GM19035 (cell line): Measurements from ENCODE around the gene CDH26.

ENCODE experiments used
- ATAC-seq: cut with Tn5 transposase; IDR thresholded peaks from one replicate; pipeline ENCODE4 v1.9.1; 2021; ENCODE audit not compliant: unreplicated experiment

Gene CDH26

DNA sequence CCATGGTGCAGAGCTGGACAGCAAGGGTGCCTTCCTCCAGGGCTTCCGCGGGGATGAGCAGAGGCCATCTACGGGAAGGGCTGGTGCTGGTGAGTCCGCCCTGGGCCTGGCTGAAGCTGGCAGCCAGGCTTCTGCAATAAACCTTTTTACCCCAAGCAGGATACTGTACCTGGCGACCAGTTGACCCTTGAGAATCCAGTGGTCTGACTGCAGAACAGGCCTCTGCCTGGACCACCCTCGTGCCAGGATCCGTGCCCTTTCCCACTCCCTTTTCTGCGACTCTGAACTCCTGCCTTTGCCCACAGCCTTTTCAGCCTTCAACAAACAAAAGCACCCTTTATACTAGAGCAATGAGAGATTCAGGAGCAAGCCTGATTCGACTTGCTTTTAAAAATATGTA lies 18.9 kb downstream of the CDH26 start:
- ATAC-seq, result no peak

DNA sequence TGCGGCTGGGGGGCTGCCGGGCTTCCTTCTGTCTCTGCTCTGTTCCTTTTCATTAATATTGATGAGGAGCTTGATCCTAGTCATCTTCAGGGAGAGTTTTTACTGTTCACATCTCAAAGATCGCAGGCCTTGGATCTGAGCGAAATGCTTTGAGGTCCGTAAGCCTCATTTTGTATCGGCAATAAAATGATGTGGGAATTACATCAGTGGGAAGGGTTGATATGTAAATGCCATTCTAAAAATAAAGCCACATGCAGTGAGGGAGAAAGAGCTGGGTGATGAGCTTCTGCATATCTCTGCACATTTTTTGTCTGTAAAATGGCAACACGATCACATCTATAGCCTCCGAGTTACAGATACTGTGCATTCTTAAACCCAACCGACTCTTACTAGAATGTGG lies 24.9 kb downstream of the CDH26 start:
- no peak for ATAC-seq

DNA sequence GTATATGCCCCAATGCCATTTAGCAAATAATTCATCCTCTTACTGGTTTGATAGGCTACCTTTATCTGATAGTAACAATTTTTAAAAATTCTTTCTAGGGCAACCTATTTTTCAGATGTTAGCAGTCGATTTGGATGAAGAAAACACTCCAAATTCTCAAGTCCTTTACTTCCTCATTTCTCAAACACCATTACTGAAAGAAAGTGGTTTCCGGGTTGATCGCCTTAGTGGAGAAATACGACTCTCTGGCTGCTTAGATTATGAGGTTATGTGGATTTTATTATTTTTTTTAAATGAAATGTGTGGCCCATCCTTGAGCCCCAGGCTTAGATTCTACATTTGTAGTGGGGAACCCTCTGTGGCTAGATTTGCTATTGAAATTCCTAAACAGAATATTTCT lies 26.3 kb downstream of the CDH26 start:
- no peak for ATAC-seq

DNA sequence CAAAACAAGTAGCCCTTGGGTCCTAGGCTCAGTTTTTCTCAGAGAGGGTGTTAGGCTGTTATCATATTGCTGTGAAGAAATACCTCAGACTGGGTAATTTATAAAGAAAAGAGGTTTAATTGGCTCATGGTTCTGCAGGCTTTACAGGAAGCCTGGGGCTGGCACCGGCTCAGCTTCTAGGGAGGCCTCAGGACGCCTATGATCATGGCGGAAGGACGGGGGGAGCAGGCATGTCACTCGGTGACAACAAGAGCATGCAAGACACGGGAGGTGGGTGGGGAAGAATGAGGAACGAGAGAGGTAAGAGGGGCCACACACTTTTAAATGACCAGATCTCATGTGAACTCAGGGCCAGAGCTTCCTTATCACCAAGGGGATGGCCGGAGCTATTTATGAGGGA lies 26.9 kb downstream of the CDH26 start:
- ATAC-seq, result no peak

DNA sequence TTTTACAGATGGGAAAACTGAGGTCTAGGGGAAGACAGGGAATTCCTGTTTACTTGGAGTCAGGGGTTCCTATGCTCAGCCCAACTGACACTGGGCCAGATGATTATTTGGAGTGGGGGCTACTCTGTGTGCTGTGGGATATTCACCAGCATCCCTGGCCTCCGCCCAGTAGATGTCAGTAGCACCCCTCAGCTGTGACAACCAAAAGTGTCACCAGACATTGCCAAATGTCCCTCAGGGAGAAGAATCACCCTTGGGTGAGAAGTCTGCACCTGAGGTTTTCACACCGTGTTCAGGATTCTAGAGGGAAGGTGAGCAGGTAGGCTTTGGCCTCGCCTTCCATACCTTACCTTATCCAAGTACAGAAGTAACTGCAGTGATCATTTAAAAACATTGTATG lies 27.6 kb downstream of the CDH26 start:
- ATAC-seq, result no peak

GRCh38 chr20:59987135-59987534 lies 28.9 kb downstream of the CDH26 start:
- ATAC-seq, result no peak

- ATAC-seq, result no peak
Measured at GRCh38 chr20:59988141-59988540, 29.9 kb downstream of the CDH26 start.

DNA sequence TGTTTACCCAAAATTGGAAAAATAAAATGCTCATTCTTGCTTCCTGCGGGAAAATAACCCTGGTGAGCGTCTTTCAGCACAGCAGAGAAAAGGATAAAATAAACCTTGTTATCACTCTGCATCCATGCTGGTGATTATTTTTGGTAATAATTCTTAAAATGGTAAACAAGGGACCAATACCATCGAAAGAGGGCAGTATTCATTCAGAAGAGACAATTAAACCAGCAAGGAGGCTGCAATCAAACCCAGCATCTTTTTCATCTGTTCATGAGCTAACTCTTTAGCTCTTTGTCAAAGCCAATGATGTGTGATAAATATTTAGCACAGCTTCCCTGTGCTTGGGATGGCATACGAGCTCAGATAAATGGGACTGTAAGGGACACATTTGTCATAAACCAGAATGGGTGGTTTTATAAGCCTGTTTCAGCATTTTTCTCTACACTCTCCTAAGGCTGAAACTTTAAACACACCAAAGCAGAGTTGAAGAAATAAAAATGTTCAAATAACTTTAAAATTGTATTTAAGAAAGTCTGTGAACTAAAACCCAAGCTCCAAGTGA lies 34.4 kb downstream of the CDH26 start:
- ATAC-seq, result no peak

DNA sequence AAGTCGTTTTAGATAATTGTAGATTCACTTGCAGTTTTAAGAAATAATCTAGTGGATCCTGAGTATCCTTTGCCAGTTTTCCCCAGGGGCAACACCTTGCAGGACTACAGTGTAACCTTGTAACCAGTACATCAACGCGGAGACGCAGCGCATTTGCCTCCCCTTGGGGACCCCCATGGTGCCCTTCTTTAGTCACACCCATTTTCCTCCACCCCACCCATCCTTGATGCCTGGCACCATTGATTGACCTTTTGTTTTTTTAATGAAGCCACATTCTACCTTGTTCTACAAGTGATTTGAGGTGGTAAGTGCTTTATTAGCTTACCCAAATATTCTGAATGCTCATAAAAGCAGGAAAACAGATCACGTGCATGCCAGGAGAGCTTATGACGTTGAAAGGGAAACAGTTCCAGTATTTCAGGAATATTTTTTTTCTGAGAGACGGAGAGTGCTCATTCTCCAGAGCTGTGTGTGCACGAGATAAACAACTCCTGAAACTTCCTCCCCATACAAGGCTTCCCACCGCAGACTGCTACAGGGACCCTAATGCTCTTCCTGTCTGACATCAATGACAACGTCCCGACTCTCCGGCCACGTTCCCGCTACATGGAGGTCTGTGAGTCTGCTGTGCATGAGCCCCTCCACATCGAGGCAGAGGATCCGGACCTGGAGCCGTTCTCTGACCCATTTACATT lies 35.7 kb downstream of the CDH26 start:
- ATAC-seq, result no peak

DNA sequence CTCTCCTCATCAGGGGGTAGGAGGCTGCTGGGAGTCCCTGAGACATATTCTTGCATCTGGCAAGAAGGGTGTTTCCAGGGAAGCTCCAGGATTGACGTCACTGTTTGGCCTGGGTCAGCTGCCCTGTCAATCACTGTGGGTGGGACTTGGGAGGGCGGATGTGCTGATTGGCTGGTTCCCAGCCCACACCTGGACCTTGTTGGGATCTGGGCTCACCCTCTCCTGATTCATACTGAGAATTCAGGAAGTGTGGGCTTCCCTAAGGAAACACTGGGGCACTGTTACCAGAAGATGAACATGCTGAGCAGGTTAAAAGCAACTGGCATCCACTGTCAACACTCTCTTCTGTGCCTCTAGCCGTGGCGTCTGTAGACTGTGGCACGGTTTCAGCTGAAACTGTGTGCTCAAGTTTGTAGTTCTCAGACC lies 36.5 kb downstream of the CDH26 start:
- no peak for ATAC-seq

DNA sequence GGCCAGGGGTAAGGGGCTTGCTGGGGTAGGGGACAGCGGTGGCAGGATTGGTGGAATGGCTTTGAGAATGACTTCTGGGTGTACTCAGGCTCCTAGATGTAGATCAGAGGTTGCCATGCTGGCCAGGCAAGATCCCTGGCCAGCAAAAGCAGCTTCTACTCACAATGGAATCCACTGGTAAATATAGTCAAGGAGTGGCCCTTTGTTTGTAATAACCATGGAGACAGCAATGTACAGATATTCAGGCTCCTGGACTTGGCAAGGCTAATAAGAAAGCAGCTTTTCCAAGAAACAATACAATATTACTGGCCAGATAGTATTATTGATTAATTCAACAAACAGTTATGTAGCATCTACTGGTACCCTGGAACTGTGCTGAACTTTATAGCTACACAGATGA lies 37.9 kb downstream of the CDH26 start:
- no peak for ATAC-seq

DNA sequence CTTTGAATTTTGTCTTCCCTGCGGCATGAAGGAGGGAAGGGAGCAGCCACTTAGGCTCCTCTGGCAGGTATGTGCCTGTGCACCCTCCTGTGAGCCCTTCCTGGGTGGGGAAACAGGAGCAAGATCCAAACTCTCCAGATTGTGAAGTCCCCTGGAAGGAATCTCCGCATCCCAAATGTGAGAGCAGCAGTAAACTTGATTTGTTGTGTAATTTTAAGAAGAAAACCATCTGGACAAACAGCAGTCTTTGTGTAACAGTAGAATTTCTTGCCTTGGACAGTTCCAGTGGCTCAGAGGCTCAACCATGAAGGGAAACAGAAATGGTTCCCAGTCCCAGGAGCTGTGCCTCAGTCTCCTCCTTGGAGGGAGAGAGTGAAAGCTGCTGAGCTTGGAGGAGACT lies 39.7 kb downstream of the CDH26 start:
- ATAC-seq, result no peak

GRCh38 chr20:59999502-59999901 lies 41.3 kb downstream of the CDH26 start:
- no peak for ATAC-seq

DNA sequence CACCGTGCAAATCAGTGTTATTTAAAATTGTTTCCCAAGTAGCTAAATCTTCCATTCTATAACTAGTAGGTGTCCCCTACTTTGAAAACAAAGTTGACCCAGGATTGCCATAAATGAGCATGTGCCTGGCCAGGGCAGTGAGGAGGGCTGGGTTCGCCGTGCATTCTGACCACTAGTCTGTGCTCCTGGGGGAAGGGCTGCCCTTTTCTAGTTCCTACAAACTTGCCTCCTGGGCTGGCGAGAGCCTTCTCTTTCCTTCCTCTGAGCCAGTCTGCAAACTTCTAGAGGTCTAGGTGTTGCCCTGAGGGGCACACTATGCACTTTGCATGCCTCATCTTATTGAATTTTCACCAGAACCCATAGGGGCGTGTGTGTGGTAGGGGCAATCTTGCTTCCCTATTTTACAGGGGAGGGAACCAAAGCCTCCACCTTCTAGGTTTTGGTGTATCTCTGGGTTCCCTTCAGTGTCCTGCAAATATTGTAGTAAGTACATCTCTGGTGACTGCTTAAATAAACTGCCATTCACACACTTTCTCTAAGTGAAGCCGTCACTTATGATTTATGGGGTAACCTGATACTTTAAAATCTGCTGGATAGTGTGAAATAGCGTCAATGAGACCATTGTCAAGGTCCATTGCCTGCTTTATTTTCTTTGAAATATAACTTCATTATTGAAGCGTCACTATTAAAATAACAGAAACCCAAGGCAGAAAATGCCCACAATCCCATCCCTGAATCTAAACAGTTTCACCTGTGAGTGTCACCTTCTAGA lies 42.2 kb downstream of the CDH26 start:
- no peak for ATAC-seq

DNA sequence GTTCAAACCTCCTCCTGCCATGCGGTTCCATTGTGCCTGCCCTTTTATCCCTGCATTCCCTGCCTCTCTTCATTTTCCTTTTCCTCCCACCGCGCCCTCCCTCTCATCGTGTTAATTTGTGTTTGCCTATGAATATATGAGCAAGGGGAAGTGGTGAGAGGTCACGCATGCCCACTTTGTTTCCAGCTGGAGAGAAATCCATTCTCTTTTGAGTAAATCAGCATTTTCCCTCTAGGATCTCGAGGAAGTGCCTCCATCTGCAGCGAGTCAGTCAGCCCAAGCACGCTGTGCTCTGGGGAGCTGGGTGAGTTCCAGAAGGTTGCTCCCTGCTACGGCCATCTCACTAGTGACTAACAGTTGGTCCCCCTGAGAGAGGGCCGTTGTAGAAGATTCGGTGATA lies 42.9 kb downstream of the CDH26 start:
- no peak for ATAC-seq

- no peak for ATAC-seq
Measured at GRCh38 chr20:60003776-60004175, 45.6 kb downstream of the CDH26 start.

- no peak for ATAC-seq
Measured at GRCh38 chr20:60006261-60006660, 48.0 kb downstream of the CDH26 start.

DNA sequence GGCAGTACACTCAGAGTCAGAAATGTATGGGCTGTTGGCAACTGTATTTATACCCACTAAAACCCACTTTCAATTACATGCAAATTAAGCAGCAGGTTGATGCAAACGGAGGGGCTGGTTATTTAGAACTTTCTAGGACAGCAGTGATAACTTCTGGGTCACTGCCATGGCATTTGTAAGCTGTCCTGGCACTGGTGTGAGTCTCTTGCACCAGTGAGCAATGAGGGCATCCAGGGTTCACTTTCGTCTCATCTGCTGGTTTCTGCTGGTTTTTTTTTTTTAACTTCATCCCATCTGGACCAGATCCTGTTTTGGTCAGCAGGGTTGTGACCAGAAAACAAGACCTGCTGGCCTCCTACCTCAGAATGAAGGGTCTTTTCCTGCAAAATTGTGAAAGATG lies 49.2 kb downstream of the CDH26 start:
- ATAC-seq, result no peak

DNA sequence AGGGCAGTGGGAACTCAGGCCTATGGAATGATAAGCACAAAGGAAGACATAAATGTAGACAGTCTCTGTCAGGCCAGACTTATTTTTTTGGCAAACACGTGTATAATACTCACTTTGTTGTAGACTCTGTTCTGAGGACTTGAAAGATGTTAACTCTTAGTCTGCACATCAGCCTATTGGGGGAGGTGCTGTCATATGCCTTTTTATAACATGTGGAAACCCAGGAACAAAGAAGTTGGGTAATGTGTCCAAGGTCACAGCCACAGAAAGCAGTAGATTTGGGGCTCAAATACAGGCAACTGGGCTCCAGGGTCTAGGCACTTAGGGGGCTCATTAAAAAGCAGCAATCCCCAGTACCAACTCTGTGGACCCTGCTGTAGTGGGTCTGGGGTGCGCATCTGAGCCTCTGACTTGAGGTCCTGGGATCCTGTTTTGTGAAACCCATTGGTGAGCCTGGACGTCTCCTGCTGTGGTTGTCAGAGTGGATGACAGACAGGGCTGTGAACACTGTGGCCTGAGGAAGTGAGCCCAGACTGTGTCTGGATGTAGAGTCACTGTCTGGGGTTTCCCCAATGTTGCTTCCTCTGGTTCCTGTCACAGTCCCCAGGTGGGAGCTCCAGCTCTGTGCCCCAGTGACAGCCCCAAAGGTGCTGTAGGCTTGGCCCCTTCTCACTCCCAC lies 50.0 kb downstream of the CDH26 start:
- ATAC-seq, result no peak

- ATAC-seq, result no peak
Measured at GRCh38 chr20:60009318-60009717, 51.1 kb downstream of the CDH26 start.

DNA sequence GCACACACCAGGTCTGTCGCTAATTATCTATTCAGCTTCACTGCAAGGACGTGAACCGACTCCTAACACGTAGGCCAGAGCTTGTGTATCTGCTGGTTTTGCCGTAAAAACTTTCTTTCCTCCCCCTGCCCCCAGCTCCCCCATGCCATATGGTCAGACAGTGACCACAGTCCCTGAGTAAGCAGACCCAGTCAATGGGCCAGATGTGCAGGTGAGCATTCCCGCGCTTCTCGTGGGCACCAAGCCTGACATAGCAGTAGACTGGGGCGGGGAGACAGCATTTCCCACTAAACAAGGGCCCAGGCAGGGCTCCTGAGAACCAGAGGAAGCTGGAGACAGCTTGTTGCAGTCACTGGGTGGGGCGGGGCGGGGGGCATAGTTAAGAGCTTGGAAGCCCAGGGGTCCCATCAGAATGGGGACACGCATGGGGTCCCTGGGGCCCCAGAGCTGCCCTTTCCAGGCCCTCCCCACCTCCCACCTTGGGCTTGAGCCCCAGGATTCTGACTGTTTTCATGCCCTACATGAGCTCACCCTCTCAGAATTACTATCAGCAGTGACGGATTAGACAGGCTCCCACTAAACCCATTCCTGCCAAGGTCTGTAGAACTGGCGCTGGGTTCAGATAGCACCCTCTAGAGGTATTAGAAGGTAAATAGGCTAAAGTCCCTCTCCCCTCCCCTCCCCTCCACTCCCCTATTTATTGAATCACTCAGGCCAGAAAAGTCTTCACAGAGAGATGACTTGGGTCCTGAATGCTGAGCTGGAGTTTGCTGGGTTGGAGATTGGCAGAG lies 51.8 kb downstream of the CDH26 start:
- no peak for ATAC-seq
